Adrenal gland (tissue), 12 donors: ENCODE results near the gene PDCD2. TPM values are rescaled to one million over a fixed set of nuclear protein-coding genes. Genes with fewer than 3 reads are reported as not detected.

Experiments
- DNase-seq, 7 donors: peaks; one replicate each; pipeline ENCODE4 v3.0.0-alpha.2; 2019 to 2020
- H3K27ac ChIP-seq, 5 donors: fragments of 200-600 bp; sonication (generic) in 4 of 5; 1 replicate in 3 of 5; 2 replicates in 2 of 5; pipeline versions ENCODE4 v1.5.1 to v1.8.0; 2016 to 2020; ENCODE audit warnings: mild to moderate bottlenecking in 1 of 5
- H3K27me3 ChIP-seq: fragments of 200-600 bp; 2 replicates; pipeline ENCODE4 v1.8.0; 2021
- H3K36me3 ChIP-seq, 2 donors: fragments of 200-600 bp; replicated peaks in 1 of 2; 1 replicate in 1 of 2; 2 replicates in 1 of 2; pipeline versions ENCODE4 v1.5.1 to v1.8.0; 2018 to 2022
- H3K4me1 ChIP-seq, 2 donors: fragments of 200-600 bp; replicated peaks in 1 of 2; 1 replicate in 1 of 2; 2 replicates in 1 of 2; pipeline versions ENCODE4 v1.5.1 to v1.8.0; 2018 to 2021
- H3K4me3 ChIP-seq, 4 donors: fragments of 200-600 bp; sonication (generic) in 3 of 4; one replicate each; pipeline ENCODE4 v1.5.1; 2016 to 2018
- H3K9me3 ChIP-seq, 3 donors: fragments of 200-600 bp; sonication (generic) in 1 of 3; replicated peaks in 1 of 3; 1 replicate in 2 of 3; 2 replicates in 1 of 3; pipeline versions ENCODE4 v1.5.1 to v1.8.0; 2016 to 2021
- POLR2A ChIP-seq, 2 donors: fragments of 450-650 bp; IDR thresholded peaks; one replicate each; pipeline ENCODE4 v1.6.1; 2017; ENCODE audit warnings: antibody characterized with exemption in 2 of 2, mild to moderate bottlenecking in 2 of 2, moderate library complexity in 1 of 2
- WGBS, 4 donors: extraction: QIAGEN DNeasy Blood & Tissue Kit in 2 of 4; methylation state at CpG; one replicate each; pipeline versions ENCODE4 v1.1.5 to v1.1.7; 2013 to 2017; 5-methylcytosine and 5-hydroxymethylcytosine counted together
- intact Hi-C, 2 donors: fragments of 100-400 bp; cut with DNase I; formaldehyde crosslinking; loops; one replicate each; pipeline versions ENCODE4 v1.14.1 to v1.15.0; 2022 to 2023
- polyA plus RNA-seq, 3 donors: library from polyadenylated mRNA; stranded (reverse); fragments of 200-250 nt in 2 of 3; fragments of 350-450 nt in 1 of 3; fragmentation: Illumina TruSeq in 1 of 3; extraction: RNeasy Lipid Tissue Mini Kit (QIAGEN cat#74804) in 1 of 3; gene quantifications; one replicate each; pipeline ENCODE4 v1.2.3, GENCODE V29; 2013 to 2014
- total RNA-seq, 9 donors: library from RNA; depleted of rRNA in 4 of 9; stranded (reverse); fragments of >200 nt in 4 of 9; fragments of 120-200 nt in 1 of 9; fragmentation: NEBNext Ultra II Directional in 1 of 9; extraction: Animal tissue kit (Norgen Biotek cat#: 25700) in 1 of 9; gene quantifications; one replicate each; pipeline versions ENCODE4 v1.1.0 to v1.2.4, GENCODE V29; 2013 to 2023
- TF ChIP-seq, protein P1 (sequence below), 6 experiments: fragments of 450-650 bp in 4 of 6; fragments of 200-600 bp in 2 of 6; sonication (generic) in 1 of 6; IDR thresholded peaks; 1 replicate in 5 of 6; 2 replicates in 1 of 6; pipeline versions ENCODE4 v1.5.1 to v1.8.0; 2016 to 2021; ENCODE audit warnings: antibody characterized with exemption in 6 of 6, mild to moderate bottlenecking in 2 of 6, moderate library complexity in 1 of 6
- donor health status: healthy with polysubstance abuse.
- donor health status: Bipolar disorder and iron deficiency.
- donor health status: DM: yes; HTN: yes; CAD: no.
- donor health status: DM: no; HTN: no; CAD: no.
- donor health status: DM: no; HTN: no; CAD: no.
- donor health status: DM: yes; HTN: yes; CAD: no.

PDCD2 gene
- total and polyA plus RNA-seq, 12 donors, result 42.8 to 119 (median 56.6) TPM

DNA sequence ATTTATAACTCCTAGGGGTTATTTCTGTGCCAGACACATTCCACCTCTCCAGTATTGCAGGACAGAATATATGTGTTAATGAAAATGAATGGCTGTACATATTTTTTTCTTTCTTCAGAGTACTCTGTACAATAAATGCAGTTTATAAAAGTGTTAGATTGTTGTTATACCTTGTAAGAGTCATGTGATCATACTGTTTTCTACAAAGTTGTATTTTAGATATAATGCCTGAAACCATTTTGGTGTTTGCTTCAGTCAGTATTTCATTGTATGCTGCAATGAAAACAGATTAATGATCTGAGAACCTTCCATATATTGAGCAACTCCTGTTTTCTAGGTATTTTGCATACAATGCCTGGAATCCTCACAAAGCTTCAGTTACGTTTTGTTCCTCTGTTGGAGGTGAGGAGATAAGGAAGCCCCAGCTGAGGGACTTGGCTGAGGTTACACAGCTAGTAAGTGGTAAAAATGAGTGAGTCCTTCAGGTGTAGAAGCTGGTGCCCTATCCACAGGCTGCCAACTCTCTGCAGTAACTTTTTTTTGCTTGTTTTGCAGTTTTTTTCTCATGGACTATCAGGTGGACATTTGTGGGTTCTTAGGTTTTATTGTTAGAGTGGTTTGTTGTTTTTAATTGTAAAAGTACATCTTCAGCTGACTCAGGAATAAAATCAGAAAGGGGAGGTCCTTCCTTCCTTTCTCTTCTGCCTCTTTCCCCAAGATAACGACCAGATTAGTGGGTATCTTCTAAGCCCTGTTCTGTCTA lies 11.6 kb downstream of the PDCD2 start:
- peaks cover 0 to 77% of the 10 kb centered on the region in 2 donors for H3K36me3 ChIP-seq
- 69 to 84% (median 72%) methylated on average over 2 of the region's 2 CpGs for WGBS, 4 donors
- no peak overlapping the region for H3K27ac ChIP-seq
- no peak for DNase-seq
- H3K27me3 ChIP-seq, result no peaks in the 10 kb centered on the region
- H3K4me3 ChIP-seq, result no peak overlapping the region
- intact Hi-C loops, result no loop called here
- H3K9me3 ChIP-seq, result no peaks in the 10 kb centered on the region
- no peak for TF ChIP-seq POLR2A (IDR thresholded peaks at IDR 0.05)
- TF ChIP-seq, protein P1, sequence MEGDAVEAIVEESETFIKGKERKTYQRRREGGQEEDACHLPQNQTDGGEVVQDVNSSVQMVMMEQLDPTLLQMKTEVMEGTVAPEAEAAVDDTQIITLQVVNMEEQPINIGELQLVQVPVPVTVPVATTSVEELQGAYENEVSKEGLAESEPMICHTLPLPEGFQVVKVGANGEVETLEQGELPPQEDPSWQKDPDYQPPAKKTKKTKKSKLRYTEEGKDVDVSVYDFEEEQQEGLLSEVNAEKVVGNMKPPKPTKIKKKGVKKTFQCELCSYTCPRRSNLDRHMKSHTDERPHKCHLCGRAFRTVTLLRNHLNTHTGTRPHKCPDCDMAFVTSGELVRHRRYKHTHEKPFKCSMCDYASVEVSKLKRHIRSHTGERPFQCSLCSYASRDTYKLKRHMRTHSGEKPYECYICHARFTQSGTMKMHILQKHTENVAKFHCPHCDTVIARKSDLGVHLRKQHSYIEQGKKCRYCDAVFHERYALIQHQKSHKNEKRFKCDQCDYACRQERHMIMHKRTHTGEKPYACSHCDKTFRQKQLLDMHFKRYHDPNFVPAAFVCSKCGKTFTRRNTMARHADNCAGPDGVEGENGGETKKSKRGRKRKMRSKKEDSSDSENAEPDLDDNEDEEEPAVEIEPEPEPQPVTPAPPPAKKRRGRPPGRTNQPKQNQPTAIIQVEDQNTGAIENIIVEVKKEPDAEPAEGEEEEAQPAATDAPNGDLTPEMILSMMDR (IDR thresholded peaks at IDR 0.05), result no peak
- H3K4me1 ChIP-seq, result no peaks in the 10 kb centered on the region

DNA sequence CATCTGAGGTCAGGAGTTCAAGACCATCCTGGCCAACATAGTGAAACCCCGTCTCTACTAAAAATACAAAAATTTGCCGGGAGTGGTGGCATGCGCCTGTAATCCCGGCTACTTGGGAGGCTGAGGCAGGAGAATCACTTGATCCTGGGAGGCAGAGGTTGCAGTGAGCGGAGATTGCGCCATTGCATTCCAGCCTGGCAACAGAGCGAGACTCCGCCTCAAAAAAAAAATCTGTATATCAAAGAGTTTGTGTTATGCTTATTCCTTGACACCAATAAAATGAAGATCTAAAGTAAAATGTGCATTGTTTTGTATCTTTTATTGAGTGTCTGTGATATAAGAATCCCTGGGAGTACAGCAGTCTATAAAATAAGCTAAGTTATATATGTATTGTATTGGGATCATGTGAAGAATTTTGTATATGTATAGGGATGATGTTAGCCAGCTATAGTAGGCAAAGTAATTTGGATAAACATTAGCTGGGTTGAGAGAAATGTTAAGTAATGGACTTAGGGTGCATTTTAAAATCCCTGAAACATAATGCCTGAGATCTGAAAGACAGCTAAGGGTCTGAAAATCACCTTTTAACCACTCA lies 19.4 kb downstream of the PDCD2 start:
- 96 to 100% (median 98%) methylated on average over 7 to 8 of the region's 8 CpGs for WGBS, 4 donors
- Histone ChIP-seq H3K36me3 (peaks cover 0 to 64% of the 10 kb centered on the region in 2 donors), H3K27me3 (no peaks in the 10 kb centered on the region), H3K4me1 (no peaks in the 10 kb centered on the region), H3K4me3 (no peak overlapping the region), H3K27ac (no peak overlapping the region), H3K9me3 (no peaks in the 10 kb centered on the region)
- TF ChIP-seq, protein P1 (IDR thresholded peaks at IDR 0.05), result no peak
- TF ChIP-seq POLR2A (IDR thresholded peaks at IDR 0.05), result no peak
- DNase-seq, result no peak
- intact Hi-C loops, result no loop called here

DNA sequence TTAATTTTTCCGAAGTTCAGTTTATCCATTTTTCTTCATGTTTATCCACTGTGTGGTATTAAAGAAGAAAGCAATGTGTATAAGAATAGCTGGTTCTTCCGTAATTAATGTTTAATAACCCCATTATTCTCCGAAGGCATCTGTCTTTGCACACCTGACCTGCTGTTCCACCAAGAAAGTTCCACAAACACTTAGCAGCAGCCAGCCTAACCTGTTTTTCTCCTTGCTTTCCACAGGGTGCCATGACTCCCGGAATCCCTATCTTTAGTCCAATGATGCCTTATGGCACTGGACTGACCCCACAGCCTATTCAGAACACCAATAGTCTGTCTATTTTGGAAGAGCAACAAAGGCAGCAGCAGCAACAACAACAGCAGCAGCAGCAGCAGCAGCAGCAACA lies 22.9 kb downstream of the PDCD2 start:
- Histone ChIP-seq H3K27ac (no peak overlapping the region), H3K36me3 (peaks cover 0 to 49% of the 10 kb centered on the region in 2 donors), H3K4me1 (peaks cover 0 to under 1% of the 10 kb centered on the region in 2 donors), H3K27me3 (no peaks in the 10 kb centered on the region), H3K9me3 (no peaks in the 10 kb centered on the region), H3K4me3 (no peak overlapping the region)
- WGBS, 4 donors, result 88 to 97% (median 93%) methylated on average over 4 of the region's 4 CpGs
- TF ChIP-seq, protein P1 (IDR thresholded peaks at IDR 0.05), result no peak
- no peak for TF ChIP-seq POLR2A (IDR thresholded peaks at IDR 0.05)
- no peak for DNase-seq
- intact Hi-C loops, result no loop called here

- peak overlapping the region in 1 of 4 donors; percentile 92 for H3K4me3 ChIP-seq
- TF ChIP-seq, protein P1 (IDR thresholded peaks at IDR 0.05), result no peak
- TF ChIP-seq POLR2A (IDR thresholded peaks at IDR 0.05), result no peak
- no peaks in the 10 kb centered on the region for H3K27me3 ChIP-seq
- no peak for DNase-seq
- intact Hi-C loops, result no loop called here
- 45 to 57% (median 55%) methylated on average over 3 of the region's 3 CpGs for WGBS, 4 donors
- H3K36me3 ChIP-seq, result peaks cover 0 to 8% of the 10 kb centered on the region in 2 donors
- H3K4me1 ChIP-seq, result peaks cover 16 to 37% of the 10 kb centered on the region in 2 donors
- no peaks in the 10 kb centered on the region for H3K9me3 ChIP-seq
- no peak overlapping the region for H3K27ac ChIP-seq
These were observed 29.1 kb downstream of the PDCD2 start for GRCh38 chr6:170555305-170555704.
